Measurements from ENCODE around the gene PSMB2. TPM values are rescaled to one million over a fixed set of nuclear protein-coding genes. Genes with fewer than 3 reads are reported as not detected.

The PSMB2 gene
- total RNA-seq, 1 donor from 2014 or later: 39.9 TPM

DNA sequence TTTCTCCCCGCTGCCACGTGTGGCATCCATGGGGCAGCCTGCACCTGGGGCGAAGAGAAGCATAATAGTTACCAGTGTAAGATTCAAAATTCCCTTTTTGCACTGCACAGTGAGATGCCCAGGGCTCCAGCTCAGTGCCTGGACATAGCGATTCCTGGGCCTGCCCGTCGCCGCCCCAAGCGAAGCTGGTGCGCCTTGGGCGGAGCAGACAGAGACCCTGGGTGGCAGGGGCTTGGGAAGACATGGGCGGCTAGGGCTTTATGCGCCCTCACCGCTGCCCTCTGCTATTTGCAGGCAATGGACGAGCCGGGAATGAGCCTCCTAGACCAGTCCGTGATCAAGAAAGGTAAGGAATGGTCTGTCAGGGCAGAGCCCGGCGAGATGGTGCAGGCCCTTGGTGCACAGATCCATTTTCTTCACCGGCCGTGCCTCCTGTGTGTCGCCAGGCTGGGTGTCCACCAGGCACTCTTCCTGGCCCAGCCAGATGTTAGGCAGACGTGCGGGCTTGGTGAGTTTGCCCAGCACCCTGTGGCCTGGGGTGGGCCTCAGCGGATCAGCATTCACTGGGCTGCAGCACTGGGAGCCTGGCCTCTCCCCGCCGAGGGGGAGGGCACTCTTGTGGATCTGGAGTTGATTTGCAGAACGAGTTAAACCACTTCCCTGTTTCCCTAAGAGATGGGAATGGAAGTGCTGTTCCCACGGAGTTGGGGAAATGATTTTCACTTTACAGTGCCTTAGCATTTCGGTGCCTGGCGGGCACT, 66.5 kb downstream of the PSMB2 start:
- H3K9me3 ChIP-seq (replicated peaks): no peaks in the 10 kb centered on the region
- H3K27me3 ChIP-seq (ENCODE audit: low read depth): peaks cover 98% of the 10 kb centered on the region
- DNase-seq: no peak
- H3K4me3 ChIP-seq: no peak overlapping the region
- H3K4me1 ChIP-seq: peaks cover 30% of the 10 kb centered on the region
- TF ChIP-seq, protein P1, sequence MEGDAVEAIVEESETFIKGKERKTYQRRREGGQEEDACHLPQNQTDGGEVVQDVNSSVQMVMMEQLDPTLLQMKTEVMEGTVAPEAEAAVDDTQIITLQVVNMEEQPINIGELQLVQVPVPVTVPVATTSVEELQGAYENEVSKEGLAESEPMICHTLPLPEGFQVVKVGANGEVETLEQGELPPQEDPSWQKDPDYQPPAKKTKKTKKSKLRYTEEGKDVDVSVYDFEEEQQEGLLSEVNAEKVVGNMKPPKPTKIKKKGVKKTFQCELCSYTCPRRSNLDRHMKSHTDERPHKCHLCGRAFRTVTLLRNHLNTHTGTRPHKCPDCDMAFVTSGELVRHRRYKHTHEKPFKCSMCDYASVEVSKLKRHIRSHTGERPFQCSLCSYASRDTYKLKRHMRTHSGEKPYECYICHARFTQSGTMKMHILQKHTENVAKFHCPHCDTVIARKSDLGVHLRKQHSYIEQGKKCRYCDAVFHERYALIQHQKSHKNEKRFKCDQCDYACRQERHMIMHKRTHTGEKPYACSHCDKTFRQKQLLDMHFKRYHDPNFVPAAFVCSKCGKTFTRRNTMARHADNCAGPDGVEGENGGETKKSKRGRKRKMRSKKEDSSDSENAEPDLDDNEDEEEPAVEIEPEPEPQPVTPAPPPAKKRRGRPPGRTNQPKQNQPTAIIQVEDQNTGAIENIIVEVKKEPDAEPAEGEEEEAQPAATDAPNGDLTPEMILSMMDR (IDR thresholded peaks at IDR 0.05; ENCODE audit: borderline replicate concordance): no peak
- no peak overlapping the region for H3K27ac ChIP-seq (replicated peaks)
- H3K36me3 ChIP-seq: no peaks in the 10 kb centered on the region
- intact Hi-C loops (cut with micrococcal nuclease): no loop called here

DNA sequence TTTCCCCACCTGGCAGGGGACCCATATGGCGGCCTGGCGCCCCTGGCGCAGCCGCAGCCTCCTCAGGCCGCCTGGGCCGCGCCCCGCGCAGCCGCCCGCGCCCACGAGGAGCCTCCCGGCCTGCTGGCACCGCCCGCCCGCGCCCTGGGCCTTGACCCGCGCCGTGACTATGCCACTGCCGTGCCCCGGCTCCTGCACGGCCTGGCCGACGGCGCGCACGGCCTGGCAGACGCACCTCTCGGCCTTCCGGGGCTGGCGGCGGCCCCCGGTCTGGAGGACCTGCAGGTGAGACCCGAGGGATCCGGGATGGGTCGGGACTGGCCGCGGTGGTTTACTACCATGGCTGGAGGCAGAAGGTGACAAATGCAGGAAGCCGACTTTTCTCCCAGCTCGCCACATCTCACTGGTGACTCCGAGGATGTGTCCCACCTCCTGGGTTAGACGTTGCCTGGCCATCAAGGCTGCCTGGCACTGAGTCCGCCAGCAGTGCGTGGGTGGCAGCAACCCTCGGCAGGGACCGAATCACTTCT, 67.1 kb downstream of the PSMB2 start:
- Histone ChIP-seq H3K4me1 (peaks cover 30% of the 10 kb centered on the region), H3K27ac (replicated peaks) (no peak overlapping the region), H3K27me3 (ENCODE audit: low read depth) (peaks cover 92% of the 10 kb centered on the region), H3K9me3 (replicated peaks) (no peaks in the 10 kb centered on the region), H3K4me3 (peak overlapping the region; percentile 62), H3K36me3 (no peaks in the 10 kb centered on the region)
- TF ChIP-seq, protein P1 (IDR thresholded peaks at IDR 0.05; ENCODE audit: borderline replicate concordance): no peak
- intact Hi-C loops (cut with micrococcal nuclease): no loop called here
- no peak for DNase-seq

DNA sequence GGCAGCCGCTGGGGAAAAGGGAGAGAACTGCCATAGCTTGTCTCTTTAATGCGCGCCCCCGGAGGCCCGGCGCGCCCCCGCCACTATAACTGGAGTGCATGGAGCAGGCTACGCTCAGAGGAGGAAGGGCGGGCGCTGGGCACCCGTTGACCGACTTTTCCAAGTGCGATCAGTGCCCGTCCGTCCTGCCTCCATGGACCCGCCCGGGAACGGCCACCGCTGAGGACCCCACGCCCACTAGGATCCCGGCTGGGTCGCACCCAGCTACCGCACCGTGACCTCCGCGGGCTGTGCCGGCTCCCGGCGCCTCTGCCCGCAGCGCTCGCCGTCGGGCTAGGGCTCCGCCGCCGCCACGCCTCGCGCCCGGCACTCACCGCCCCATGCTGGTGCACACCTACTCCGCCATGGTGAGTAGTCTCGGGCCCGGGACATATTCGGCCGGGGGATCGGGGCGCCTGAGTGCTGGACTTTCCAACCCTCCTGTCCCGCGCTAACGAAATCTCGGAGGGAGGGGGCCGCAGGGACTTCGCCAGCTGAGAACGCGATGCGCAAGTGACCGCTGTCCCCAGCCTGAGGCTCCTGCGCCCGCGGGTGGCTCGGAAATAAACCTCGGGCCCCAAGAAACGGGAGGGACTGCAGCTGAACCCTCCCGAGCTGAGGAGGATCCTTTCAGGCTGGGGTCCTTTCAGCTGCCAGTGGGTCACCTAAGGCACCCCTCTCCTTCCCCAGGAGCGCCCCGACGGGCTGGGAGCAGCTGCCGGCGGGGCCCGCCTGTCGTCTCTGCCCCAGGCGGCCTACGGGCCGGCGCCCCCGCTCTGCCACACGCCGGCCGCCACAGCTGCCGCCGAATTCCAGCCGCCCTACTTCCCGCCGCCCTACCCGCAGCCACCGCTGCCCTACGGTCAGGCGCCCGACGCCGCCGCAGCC, 67.9 kb downstream of the PSMB2 start, which contains the start of gene TFAP2E:
TSS of gene TFAP2E (plus strand) at position 117 of the 927 bp plus-strand sequence. CDS start at position 381, 264 bp downstream.
- DNase-seq: no peak
- Histone ChIP-seq H3K36me3 (no peaks in the 10 kb centered on the region), H3K4me3 (peak within 1 kb of the TSS; percentile 62), H3K27ac (replicated peaks) (no peak within 1 kb of the TSS), H3K27me3 (ENCODE audit: low read depth) (peaks cover 86% of the 10 kb centered on the region), H3K4me1 (peaks cover 35% of the 10 kb centered on the region), H3K9me3 (replicated peaks) (no peaks in the 10 kb centered on the region)
- intact Hi-C loops (cut with micrococcal nuclease): no loop called here
- TF ChIP-seq, protein P1 (IDR thresholded peaks at IDR 0.05; ENCODE audit: borderline replicate concordance): no peak

DNA sequence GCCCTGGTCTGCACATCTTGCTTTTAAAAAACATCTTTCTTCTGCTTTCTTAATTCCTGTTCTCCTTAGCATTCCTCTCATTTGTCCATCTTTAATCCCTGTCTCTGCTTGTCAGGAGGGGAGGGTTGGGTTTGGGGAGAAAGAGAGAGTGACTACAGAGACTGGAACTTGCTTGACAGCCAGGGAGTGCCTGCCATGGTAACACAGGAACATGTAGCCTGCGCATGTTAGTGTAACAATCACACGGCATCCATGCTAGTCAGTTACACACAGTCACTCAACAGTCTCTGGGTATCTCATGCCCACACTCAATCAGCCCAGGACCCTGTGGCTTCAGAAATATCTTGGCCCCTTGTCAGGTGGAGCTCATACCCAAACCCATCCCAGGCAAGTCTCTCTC, 69.0 kb downstream of the PSMB2 start:
- intact Hi-C loops (cut with micrococcal nuclease): no loop called here
- H3K27me3 ChIP-seq (ENCODE audit: low read depth): peaks cover 74% of the 10 kb centered on the region
- H3K27ac ChIP-seq (replicated peaks): no peak overlapping the region
- DNase-seq: no peak
- TF ChIP-seq, protein P1 (IDR thresholded peaks at IDR 0.05; ENCODE audit: borderline replicate concordance): no peak
- no peaks in the 10 kb centered on the region for H3K36me3 ChIP-seq
- peaks cover 26% of the 10 kb centered on the region for H3K4me1 ChIP-seq
- H3K9me3 ChIP-seq (replicated peaks): no peaks in the 10 kb centered on the region
- H3K4me3 ChIP-seq: no peak overlapping the region

- Histone ChIP-seq H3K9me3 (replicated peaks) (no peaks in the 10 kb centered on the region), H3K4me1 (peaks cover 17% of the 10 kb centered on the region), H3K27me3 (ENCODE audit: low read depth) (peaks cover 64% of the 10 kb centered on the region), H3K36me3 (no peaks in the 10 kb centered on the region), H3K27ac (replicated peaks) (no peak overlapping the region), H3K4me3 (no peak overlapping the region)
- intact Hi-C loops (cut with micrococcal nuclease): no loop called here
- no peak for DNase-seq
- TF ChIP-seq, protein P1 (IDR thresholded peaks at IDR 0.05; ENCODE audit: borderline replicate concordance): no peak
Measured at GRCh38 chr1:35571263-35571662, 70.1 kb downstream of the PSMB2 start.

Data from left ventricle myocardium inferior (tissue), 1 donor.